Activated T-cell treated with anti-CD3 and anti-CD28 coated beads for 4 hours (primary cell): ENCODE measurements around the gene SUB1.
"Not testable (repeated sequence)": the region's sequence is repeated elsewhere in the genome, so short reads cannot be mapped to it uniquely, and the experiment has no call there.

Experiments used
- DNase-seq: peaks from one replicate; pipeline ENCODE4 v3.0.0-alpha.2; 2020

SUB1 gene

DNA sequence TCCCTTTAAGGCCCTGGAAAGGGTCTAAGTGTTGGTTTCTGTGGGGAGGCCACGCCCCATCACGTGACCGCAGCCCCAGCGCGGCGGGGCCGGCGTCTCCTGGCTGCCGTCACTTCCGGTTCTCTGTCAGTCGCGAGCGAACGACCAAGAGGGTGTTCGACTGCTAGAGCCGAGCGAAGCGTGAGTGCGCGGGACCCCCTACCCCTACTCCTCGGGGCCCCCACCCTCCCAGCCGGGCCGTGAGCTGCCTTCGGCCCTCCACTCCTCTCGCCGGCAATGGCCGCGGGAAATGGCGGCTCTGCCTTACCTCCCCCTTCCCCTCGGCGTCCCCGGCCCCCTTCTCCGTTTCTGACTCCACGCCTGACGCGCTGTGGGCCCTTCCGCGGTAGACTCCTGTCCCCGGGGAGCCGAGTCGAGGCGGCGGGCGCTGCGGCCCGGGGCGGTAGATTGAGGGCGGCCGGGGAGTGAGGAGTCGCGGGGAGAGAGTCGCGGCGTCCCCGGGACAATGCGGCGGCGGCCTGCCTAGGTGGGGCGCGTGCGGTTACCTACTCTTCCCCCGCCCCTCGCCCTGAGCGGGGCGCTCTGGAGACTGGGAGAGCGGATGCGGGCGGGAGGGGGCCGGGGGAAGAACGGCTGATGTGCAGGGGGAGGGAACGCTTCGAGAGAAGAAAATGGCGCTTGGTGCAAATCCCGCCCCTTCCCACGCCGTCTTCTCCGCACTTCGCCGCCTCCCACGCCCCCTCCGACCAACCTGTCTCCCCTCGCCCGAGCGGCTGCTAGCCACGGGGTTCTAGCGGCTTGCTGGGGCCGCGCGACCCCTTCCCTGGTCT lies at the start of gene SUB1:
Gene SUB1 (plus strand): TSS at position 112 of the 830 bp plus-strand sequence. CDS start 2,956 bp downstream, outside the sequence.
- DNase-seq: peak; percentile 92

DNA sequence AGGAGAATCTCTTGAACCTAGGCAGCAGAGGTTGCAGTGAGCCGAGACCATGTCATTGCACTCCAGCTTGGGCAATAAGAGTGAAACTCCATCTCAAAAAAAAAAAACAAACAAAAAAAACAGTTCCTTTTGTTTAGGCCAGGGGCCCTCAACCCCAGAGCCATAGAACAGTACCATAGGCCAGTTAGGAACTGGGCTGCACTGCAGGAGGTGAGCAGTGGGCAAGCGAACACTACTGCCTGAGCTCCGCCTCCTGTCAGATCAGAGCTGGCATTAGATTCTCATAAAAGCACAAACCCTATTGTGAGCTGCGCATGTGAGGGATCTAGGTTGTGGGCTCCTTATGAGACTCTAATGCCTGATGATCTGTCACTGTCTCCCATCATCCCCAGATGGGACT lies 49.1 kb upstream of the SUB1 start:
- no peak for DNase-seq

DNA sequence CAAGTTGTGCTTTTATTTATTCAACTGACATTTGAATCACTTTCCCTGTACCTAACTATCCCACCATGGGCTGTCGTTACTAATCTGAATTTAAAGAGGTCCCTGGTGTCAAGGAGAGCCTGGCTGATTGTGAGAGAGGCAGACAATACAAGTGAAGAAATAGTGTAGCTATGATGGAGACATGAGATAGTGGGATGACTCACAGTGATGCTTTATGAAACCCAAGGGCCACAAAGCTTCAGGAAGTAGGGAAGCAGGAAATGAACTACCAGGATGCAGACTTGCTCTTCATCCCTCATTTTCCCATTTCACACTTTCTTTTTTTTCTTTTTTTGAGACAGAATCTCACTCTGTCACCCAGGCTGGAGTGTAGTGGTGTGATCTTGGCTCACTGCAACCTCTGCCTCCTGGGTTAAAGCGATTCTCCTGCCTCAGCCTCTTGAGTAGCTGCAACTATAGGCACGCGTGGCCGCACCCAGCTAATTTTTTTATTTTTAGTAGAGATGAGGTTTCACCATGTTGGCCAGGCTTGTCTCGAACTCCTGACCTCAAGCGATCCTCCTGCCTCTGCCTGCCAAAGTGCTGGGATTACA lies 47.8 kb upstream of the SUB1 start:
- DNase-seq: not testable (repeated sequence)

DNA sequence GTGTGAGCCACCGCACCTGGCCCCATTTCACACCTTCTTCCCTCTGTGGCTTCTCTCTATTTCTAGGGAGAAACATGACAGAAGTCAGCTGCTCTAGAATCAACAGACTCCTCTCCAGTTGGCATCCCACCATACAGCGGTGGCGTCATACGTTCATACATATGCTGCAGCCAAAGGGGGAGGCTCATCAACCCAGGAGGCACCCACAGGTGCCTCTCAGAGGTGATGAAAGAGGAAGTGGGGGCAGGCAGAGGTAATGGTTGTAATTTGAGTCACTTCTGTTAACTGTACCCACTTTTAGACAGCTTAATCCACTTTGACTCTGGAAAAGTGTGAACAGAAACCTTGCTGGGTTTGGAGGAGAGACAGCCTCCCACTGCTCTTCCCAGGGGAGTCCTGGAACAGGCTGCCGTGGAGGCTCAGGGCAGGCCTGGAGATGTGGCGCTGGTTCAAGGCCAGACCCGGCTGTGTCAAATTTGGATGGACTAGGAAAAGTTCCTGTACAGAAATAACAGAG lies 47.3 kb upstream of the SUB1 start:
- peak; percentile 26 for DNase-seq

DNA sequence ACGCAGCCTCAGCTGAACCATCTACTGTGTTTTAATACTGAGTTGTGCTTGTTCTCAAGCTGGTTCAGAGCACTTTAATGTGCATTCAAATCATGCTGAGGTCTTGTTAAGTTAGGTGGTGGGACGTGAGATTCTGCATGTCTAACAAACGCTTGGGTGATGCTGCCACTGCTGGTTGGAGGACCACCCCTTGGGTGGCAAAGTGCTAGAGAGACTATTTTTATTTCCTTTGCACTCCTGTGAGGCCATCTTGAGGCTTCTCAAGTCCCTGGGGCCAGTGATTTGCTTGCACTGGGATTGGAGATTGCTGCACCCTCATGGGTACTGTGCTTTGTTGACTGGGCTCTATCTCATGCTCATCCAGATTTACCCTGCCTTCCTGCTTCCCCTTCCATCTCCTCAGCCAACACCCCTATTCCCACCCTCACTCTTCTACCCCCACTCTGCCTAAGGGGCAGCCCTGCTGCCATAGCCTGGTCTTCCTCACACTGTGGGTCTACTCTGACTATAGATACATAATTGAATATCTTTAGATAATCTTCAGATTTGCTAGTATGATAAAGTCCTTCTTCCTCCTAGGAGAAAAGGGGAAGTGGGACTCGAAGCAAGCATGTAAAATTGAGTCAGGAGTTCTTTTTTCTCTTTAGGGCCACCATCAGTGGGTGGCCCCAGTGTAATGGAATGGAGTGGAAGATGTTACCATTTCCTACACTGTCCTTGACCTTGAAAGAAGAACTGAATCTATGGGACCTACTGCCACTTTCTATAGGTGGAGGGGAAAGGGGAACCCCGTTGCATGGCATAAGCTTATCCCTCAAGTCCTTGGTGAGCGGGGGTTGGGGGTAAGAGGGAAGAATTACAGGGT lies 45.1 kb upstream of the SUB1 start:
- no peak for DNase-seq

DNA sequence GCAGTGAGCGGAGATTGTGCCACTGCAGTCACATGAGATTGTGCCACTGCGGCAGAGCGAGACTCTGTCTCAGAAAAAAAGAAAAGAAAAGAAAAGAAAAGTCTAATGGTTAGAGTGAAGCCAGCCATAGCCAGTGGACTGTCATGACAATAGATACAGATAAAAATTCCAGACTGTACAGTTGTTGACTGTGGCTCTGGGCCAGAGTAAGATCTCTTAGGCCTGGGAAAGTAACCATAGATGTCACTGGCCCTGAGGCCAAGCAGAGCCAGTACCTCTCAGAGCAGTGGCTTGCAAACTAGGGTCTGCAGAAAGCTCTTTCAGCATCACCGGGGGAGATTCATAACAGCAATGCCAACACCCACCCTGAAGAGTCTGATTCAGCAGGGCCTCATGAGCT lies 44.1 kb upstream of the SUB1 start:
- DNase-seq: no peak

DNA sequence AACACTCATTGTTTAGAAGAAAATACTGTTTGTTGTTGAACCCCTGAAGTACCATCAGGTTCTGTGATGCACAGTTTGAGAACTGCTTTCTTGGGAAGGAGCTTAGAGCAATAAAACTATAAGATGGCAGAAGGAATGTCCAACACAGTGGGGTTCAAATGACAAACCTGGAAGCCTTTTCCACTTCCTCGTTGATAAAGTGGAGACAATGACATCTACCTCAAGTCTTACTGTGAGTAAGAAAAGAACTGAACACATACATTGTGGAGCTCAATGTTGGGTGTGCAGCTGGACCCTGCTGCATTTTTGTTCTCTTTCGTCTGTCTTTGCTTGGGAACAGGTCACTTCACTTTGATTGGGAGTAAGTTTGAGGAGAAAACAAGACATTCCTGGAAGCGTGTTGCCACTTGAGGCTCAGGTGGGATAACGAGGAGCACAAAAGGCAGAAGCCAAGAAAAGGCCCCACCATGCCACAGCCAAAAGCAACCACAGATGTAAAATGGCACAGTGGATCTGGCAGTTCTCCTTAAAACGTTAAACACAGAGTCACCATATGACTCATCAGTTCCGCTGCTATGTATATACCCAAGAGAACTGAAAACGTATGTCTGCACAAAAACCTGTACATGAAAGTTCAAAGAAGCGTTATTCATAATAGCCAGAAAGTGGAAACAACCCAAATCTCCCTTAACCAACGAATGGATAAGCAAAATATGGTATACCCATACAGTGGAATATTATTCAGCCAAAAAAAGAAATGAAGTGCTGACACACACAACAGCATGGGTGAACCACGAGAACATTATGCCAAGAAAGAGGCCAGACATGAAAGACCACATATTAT lies 42.9 kb upstream of the SUB1 start:
- DNase-seq: no peak

DNA sequence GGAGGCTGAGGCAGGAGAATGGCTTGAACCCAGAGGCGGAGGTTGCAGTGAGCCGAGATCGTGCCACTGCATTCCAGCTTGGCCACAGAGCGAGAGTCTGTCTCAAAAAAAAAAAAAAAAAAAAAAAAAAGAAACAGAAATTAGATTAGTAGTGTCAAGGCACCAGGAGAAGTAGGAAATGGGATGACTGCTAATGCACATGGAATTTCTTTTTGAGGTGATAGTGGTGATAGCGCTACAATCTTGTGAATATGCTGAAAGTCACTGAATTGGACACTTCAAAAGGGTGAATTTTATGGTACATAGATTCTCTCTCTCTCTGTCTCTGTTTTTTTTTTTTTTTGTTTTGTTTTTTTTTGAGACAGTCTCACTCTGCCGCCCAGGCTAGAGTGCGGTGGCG lies 42.1 kb upstream of the SUB1 start:
- no peak for DNase-seq

DNA sequence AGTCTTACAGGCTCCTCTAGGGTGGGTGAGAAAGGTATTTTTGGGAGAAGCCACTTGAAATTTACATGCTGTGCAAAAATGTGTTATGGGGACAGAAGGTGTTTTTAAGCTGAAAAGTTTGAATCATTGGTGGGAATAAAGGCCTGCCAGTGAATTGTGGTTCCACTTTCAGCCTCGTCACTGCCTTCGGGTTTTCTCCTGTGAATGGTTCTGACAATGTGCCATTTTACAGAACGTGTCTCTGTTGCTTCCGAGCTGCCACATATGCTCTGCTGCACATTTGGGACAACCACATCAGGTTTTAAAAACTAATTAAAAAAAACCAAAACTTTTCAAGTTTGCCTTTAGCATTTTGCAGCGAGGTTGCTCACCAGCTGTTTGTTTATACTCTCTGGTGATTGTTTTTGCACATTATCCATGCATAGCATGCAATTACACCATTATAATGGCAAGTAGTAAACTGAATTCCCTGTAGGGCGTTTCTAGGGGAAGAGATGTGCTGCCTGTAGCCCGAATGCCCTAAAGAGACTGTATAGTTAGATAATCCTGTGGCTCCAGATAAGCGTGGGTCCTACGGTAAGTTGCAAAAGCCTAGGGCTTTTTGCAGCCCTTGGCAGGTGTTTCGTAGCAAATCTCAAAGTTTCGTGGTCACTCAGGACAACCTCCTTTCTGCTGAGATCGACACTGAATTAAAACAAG lies 40.1 kb upstream of the SUB1 start:
- DNase-seq: no peak

DNA sequence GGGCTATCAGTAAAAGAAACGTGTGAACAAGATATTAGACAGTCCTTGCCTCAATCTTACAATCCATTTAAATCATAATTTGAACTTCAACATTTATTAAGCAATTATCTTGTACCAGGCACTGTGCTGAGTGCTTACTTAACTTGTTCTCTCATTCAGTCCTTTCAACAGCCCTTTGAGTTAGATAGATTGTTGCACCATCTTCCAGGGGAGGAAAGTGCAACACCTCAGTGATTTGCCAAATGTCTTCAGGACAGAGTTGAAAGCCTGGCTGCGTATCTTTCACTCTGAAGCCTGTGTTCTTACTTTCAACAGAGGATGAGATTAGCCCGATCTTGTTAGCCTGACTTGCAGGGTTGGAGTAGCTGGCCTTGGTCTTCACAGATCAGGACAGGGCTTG lies 34.2 kb upstream of the SUB1 start:
- no peak for DNase-seq

DNA sequence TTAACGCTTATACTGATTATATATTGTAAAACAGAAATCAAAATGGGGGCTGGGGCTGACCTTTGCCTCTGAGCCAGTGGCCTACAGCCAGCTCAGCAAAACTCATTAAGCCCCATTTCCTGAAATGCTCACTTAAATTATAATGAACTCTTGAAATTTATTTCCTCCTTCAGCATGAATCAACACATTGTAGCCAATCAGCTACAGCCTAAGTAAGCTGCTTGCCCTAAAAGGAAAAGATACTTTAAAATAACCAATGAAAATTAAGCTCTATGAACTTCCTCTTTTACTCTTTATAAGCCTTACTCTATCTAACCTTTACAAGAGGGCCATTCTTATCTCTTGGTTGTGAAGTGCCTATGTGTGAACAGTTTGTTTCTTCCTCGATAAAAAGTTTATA lies 33.5 kb upstream of the SUB1 start:
- DNase-seq: no peak

DNA sequence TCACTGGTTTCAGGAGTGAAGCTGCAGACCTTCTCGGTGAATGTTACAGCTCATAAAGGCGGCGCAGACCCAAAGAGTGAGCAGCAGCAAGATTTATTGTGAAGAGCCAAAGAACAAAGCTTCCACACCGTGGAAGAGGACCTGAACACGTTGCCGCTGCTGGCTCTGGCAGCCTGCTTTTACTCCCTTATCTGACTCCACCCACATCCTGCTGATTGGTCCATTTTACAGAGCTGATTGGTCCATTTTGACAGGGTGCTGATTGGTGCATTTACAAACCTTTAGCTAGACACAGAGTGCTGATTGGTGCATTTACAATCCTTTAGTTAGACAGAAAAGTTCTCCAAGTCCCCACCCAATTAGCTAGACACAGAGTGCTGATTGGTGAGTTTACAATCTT lies 32.9 kb upstream of the SUB1 start:
- not testable (repeated sequence) for DNase-seq

DNA sequence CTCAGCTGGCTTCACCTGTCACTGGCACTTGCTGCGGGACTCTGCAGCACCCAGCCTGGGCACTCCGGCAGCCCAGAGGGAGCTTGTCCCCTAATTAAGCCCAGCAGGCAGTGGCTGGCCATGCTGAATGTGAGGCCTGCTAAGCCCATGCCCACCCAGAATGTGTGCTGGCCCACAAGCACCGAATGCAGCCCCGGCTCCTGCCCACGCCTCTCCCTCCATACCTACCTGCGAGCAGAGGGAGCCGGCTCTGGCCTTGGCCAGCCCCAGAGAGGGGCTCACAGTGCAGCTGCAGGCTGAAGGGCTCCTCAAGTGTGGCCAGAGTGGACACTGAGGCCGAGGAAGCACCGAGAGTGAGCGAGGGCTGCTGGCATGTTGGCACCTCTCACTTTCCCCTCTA lies 32.4 kb upstream of the SUB1 start:
- DNase-seq: no peak

DNA sequence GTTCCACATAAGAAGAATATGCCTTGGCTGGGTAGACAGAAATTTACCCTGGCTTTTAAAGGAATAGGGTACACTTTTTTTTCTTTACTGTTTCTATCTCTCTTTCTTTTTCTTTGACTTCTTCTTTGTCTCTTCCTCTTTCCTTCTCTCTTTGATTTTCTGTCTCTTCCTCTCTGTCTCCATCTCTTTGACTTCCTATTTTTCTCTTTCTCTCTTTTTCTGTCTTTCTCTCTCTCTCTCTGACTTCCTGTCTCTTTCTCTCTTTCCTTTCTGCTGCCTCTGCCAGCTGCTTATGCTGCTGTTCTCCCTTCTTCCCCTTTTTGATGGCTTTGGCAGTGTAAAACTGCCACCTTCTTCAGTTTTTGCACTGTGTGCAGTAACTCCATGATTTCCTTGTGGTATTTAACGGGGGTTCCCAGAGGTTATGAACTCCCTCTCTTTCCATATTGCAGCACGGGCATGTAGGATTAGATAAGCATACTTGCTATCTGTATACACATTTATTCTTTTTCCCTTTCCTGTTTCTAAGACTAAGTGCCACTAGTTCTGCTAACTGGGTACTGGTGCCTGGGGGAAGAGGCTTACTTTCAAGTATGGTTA lies 31.1 kb upstream of the SUB1 start:
- DNase-seq: not testable (repeated sequence)

DNA sequence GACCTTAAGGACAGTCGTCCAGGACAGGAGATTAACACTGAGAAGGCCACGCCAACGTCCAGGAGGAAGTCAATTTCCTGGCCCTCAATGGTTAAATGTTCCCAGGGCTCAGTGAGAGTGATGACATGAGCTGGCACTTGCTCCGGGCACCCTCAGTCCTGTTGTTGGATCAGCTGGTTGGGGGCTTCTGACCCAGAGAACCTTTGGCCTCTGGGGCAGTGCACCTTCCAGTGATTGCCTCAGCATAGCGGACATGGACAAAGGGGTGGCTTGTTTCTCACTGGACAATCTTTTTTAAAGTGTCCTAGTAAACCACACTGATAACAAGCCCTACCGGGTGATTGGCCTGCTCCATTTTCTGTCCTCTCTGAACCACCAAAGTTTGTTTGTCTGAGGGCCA lies 28.8 kb upstream of the SUB1 start:
- not testable (repeated sequence) for DNase-seq

DNA sequence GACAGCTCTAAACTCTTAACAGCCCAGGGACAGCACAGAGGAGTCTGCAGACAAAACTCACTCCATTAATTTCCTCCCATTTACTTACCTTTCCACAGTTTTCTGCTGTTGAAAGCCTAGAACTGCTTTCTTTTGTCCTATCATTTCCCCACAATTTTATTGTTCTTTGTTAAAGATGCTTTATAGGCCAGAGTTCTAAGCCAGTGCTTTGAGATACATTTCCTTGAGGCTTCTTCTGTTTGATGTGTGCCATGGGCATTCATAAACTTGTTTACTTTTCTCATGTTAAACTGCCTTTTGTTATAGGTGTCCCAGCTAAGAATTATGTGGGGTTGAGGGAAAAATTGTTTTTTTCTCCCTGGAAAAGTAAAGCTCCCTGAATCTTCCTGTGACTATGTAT lies 25.9 kb upstream of the SUB1 start:
- no peak for DNase-seq

DNA sequence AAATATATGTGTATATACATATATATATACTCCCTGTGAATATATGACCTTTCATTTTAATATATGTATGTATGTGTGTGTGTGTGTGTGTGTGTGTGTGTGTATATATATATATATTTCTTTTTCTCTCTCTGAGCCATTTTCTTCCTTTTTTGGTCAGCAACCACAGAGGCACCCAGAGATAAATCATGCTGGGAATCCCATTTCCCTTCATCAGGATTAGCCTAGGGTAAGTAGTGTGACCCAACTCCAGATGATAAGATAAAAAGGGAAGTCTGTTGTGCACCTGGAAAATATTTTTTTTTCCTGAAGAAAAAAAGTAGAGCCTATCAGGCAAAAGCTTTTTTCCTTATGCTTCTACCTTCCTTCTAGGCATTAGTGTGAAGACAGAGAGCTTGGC lies 25.4 kb upstream of the SUB1 start:
- DNase-seq: no peak

DNA sequence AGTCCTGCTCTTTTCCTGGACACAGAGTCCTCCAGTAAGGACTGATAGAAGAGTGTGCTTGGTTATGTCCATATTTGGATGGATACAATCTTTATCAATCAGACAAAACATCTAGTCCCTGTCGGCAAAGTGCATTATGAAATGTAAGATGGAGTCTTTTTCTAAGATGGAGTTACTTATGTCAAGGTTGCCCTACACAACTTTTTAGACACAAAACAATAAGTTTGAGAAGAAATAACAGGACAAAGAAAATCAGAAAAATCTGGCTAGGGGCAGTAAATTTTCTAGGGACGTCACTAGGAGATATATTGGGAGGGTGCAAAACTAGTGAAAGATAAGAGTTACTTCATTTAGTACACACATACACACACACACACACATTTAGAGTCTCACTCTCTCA lies 23.3 kb upstream of the SUB1 start:
- no peak for DNase-seq

DNA sequence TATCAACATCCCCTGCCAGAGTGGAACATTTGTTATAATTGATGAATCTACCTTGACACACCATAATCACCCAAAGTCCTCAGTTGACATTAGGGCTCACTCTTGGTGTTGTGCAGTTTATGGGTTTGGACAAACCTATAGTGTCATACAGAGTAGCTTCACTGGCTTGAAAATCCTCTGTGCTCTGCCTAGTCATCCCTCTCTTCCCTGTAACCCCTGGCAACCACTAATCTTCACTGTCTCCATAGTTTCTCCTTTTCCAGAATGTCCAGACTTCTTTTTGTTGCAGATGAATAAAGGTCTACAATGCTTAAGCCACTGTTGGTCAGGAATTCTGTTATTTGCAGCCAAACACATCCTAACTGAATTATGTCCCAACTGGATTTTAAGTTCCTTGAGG lies 22.5 kb upstream of the SUB1 start:
- DNase-seq: no peak

DNA sequence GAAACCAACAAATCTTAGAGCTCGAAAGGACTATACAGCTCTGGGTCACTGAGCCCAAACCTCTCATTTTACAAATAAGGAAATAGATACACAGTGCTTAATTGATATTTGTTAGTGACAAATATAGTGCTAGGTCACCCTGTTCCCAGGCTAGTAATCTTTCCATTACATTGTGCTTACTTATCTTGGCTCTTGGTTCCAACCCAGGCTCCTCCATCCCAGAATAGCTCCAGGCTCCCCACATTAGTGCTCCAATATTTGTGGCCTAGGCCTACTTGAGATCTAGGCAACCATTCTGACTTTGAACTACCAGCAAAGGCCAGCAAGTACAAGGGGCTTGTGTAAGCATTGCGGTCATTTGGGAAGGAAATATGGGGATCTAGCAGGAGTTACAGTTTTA lies 21.7 kb upstream of the SUB1 start:
- DNase-seq: no peak

DNA sequence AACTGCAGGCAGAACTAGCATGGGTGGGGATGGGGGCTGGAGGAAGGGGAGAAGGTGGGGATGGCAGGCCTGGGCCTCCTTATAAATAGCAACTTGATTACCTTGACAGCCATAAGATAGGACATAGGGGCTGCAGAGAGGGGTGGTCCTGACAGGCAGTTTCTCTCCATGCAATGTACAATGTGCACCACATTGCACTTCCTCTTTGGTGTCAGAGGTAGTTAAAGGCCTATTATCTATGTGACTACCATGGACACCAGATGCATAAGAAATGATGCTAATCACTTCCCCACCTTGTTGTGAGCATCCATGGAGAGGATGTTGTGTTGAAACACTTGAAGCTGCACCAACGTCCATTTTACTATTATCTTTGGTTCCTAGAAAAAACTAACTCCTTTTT lies 20.2 kb upstream of the SUB1 start:
- DNase-seq: no peak
